GM12864 (cell line): ENCODE measurements around the gene NAV3.
A peak's percentile ranks its signal among the peaks of the same experiment; 100 is the strongest.

Source experiments
- DNase-seq: peaks from one replicate; pipeline ENCODE4 v3.0.0-alpha.2; 2011; ENCODE audit warnings: low read depth
- H3K4me3 ChIP-seq: 2 replicates; pipeline ENCODE4 v1.5.1; 2011; ENCODE audit warnings: mild to moderate bottlenecking, low read depth, low read length, control low read depth
- TF ChIP-seq, protein P1 (sequence below): IDR thresholded peaks from 2 replicates; pipeline ENCODE4 v1.5.1; 2011; ENCODE audit warnings: low read depth, mild to moderate bottlenecking, moderate library complexity, low read length, control low read depth, inconsistent platforms; ENCODE audit errors: missing control alignments

The NAV3 gene

GRCh38 chr12:78209846-78210505, 379.3 kb downstream of the NAV3 start:
- no peak for DNase-seq
- H3K4me3 ChIP-seq: no peak overlapping the region
- TF ChIP-seq, protein P1, sequence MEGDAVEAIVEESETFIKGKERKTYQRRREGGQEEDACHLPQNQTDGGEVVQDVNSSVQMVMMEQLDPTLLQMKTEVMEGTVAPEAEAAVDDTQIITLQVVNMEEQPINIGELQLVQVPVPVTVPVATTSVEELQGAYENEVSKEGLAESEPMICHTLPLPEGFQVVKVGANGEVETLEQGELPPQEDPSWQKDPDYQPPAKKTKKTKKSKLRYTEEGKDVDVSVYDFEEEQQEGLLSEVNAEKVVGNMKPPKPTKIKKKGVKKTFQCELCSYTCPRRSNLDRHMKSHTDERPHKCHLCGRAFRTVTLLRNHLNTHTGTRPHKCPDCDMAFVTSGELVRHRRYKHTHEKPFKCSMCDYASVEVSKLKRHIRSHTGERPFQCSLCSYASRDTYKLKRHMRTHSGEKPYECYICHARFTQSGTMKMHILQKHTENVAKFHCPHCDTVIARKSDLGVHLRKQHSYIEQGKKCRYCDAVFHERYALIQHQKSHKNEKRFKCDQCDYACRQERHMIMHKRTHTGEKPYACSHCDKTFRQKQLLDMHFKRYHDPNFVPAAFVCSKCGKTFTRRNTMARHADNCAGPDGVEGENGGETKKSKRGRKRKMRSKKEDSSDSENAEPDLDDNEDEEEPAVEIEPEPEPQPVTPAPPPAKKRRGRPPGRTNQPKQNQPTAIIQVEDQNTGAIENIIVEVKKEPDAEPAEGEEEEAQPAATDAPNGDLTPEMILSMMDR: no peak

- no peak for DNase-seq
These were observed 379.8 kb downstream of the NAV3 start for GRCh38 chr12:78210506-78210860.

GRCh38 chr12:78210894-78211302, 380.2 kb downstream of the NAV3 start:
- H3K4me3 ChIP-seq: no peak overlapping the region
- DNase-seq: no peak
- TF ChIP-seq, protein P1: no peak

More at GRCh38 chr12:78210506-78210860, 379.8 kb downstream of the NAV3 start:
- no peak overlapping the region for H3K4me3 ChIP-seq
- TF ChIP-seq, protein P1: no peak

DNA sequence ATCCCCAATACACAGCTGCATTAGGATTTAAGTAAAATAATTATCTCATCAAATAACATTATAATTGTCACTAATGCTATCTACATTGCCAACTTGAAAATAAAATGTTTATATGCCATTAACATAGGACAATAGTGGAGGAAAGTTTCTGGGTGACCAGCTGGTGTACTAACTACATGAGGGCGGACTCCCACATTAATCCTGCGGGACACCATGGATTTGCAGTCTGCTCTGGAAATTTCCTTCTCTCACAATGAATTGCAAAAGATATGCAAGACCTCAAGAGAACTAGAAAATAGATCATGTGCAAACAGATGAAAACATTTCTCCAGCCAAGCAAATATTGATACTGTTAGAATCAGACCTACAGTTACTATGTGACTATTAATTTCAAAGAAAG, 390.1 kb downstream of the NAV3 start:
- TF ChIP-seq, protein P1: no peak
- H3K4me3 ChIP-seq: no peak overlapping the region
- DNase-seq: no peak

DNA sequence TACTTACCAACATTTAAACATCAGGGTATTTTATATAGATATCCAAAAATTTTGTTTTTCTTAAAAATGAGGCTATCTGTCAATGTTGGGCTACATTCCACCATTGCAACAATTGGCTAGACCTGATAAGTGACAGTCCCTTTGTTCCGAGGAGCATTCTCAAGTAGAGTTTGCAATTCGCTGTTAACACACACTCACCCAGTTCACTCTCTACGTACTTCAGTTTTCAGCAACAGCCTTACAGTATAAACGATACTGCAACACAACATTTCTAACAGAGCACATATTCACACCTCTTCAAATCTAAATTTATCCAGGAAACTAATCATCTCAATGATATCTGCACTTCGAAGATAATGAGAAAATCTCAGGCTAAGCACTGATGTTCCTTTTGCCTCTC, 393.5 kb downstream of the NAV3 start:
- DNase-seq: no peak
- no peak overlapping the region for H3K4me3 ChIP-seq
- TF ChIP-seq, protein P1: no peak

DNA sequence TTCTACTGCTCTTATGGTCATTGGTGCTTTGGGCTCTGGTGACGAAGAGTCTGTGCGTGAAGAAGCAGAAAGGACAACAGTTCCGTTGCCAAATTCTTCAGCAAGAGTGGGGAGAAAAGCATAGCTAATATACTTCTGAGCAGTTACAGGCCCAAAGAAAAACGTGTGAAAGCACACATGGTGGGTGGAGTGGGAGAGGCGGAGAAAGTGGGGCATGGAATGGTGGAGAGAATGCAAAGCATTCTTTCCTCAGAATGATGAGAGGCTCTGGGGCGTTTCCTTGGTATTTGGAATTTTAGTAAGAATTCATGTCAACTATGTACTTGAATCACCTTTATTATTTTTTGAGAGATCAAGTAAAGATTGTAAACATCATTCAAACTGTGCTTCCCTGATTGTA, 396.1 kb downstream of the NAV3 start:
- TF ChIP-seq, protein P1: no peak
- H3K4me3 ChIP-seq: no peak overlapping the region
- no peak for DNase-seq

- DNase-seq: peak; percentile 27
- TF ChIP-seq, protein P1: peak; percentile 82
- no peak overlapping the region for H3K4me3 ChIP-seq
These were observed 399.0 kb downstream of the NAV3 start for GRCh38 chr12:78229591-78230101.
